C4-2B (cell line): Measurements from ENCODE around the gene AMPH.

Experiments used
- CTCF ChIP-seq: fragments of 450-650 bp; conservative IDR thresholded peaks from 2 replicates; pipeline ENCODE4 v1.5.1; 2017; ENCODE audit warnings: mild to moderate bottlenecking
- ZFX ChIP-seq: fragments of 450-650 bp; IDR thresholded peaks from 2 replicates; pipeline ENCODE4 v1.6.1; 2017

GRCh38 chr7:38476764-38477163 lies 154.4 kb downstream of the AMPH start:
- no peak for TF ChIP-seq CTCF
- no peak for TF ChIP-seq ZFX
